HepG2 (cell line): ENCODE results near the gene SDC1. TPM values are rescaled to one million over a fixed set of nuclear protein-coding genes. Genes with fewer than 3 reads are reported as not detected.

Source experiments
- ADNP ChIP-seq: sonication (generic); formaldehyde crosslinking; IDR thresholded peaks from 2 replicates; pipeline ENCODE4 v1.4.0; 2020; ENCODE audit warnings: missing genetic modification reagents
- CCAR2 ChIP-seq: fragments of 200-400 bp; formaldehyde crosslinking; optimal IDR thresholded peaks from 2 replicates; pipeline ENCODE3; 2018; ENCODE audit warnings: low read depth, mild to moderate bottlenecking, low read length, moderate library complexity
- ETV6 ChIP-seq: sonication (generic); formaldehyde crosslinking; conservative IDR thresholded peaks from 2 replicates; pipeline ENCODE4 v1.4.0; 2020; ENCODE audit warnings: missing genetic modification reagents
- EZH2 ChIP-seq: conservative IDR thresholded peaks from 2 replicates; pipeline ENCODE4 v1.6.1; 2012; ENCODE audit warnings: mild to moderate bottlenecking, low read depth, low read length, moderate library complexity
- GTF2F1 ChIP-seq: fragments of 150-350 bp; IDR thresholded peaks from 2 replicates; pipeline ENCODE4 v1.6.1; 2014; ENCODE audit warnings: low read length
- KDM2A ChIP-seq: sonication (generic); formaldehyde crosslinking; IDR thresholded peaks from 2 replicates; pipeline ENCODE4 v1.4.0; 2020; ENCODE audit warnings: low read depth, missing genetic modification reagents, borderline replicate concordance
- MAFG ChIP-seq: sonication (generic); formaldehyde crosslinking; IDR thresholded peaks from 2 replicates; pipeline ENCODE4 v1.5.1; 2020; ENCODE audit warnings: mild to moderate bottlenecking, missing genetic modification reagents
- MIXL1 ChIP-seq: IDR thresholded peaks from 2 replicates; pipeline ENCODE4 v1.6.1; 2016
- MTF1 ChIP-seq: sonication (generic); formaldehyde crosslinking; IDR thresholded peaks from 2 replicates; pipeline ENCODE4 v1.5.0; 2020; ENCODE audit warnings: missing genetic modification reagents
- MZF1 ChIP-seq: sonication (generic); formaldehyde crosslinking; IDR thresholded peaks from 2 replicates; pipeline ENCODE4 v1.8.1; 2023; ENCODE audit warnings: mild to moderate bottlenecking, missing genetic modification reagents, borderline replicate concordance
- PITX1 ChIP-seq: sonication (generic); formaldehyde crosslinking; IDR thresholded peaks from 2 replicates; pipeline ENCODE4 v1.5.1; 2020; ENCODE audit warnings: mild to moderate bottlenecking, missing genetic modification reagents
- POLR2AphosphoS2 ChIP-seq: IDR thresholded peaks from 2 replicates; pipeline ENCODE4 v1.6.1; 2011; ENCODE audit warnings: low read depth, low read length, improper control_type of control experiment
- RARA ChIP-seq: IDR thresholded peaks from 2 replicates; pipeline ENCODE4 v1.6.1; 2016; ENCODE audit warnings: missing genetic modification reagents, missing compliant biosample characterization
- RFXAP ChIP-seq: sonication (generic); formaldehyde crosslinking; IDR thresholded peaks from 2 replicates; pipeline ENCODE4 v1.4.0; 2020; ENCODE audit warnings: missing genetic modification reagents, borderline replicate concordance
- ZKSCAN5 ChIP-seq: sonication (generic); formaldehyde crosslinking; IDR thresholded peaks from 2 replicates; pipeline ENCODE4 v1.5.1; 2020; ENCODE audit warnings: mild to moderate bottlenecking, missing genetic modification reagents
- ZNF205 ChIP-seq: IDR thresholded peaks from 2 replicates; pipeline ENCODE4 v1.6.1; 2018; ENCODE audit warnings: missing biosample characterization, missing genetic modification reagents
- ZNF274 ChIP-seq: sonication (generic); formaldehyde crosslinking; IDR thresholded peaks from 2 replicates; pipeline ENCODE4 v1.5.1; 2020; ENCODE audit warnings: mild to moderate bottlenecking, missing genetic modification reagents
- ZNF619 ChIP-seq: sonication (generic); formaldehyde crosslinking; IDR thresholded peaks from 2 replicates; pipeline ENCODE4 v1.4.0; 2020; ENCODE audit warnings: mild to moderate bottlenecking, missing genetic modification reagents
- ZNF674 ChIP-seq: sonication (generic); formaldehyde crosslinking; IDR thresholded peaks from 2 replicates; pipeline ENCODE4 v1.5.0; 2020; ENCODE audit warnings: low read depth, mild to moderate bottlenecking, missing genetic modification reagents
- ZNF737 ChIP-seq: sonication (generic); formaldehyde crosslinking; IDR thresholded peaks from 2 replicates; pipeline ENCODE4 v1.5.0; 2020; ENCODE audit warnings: missing genetic modification reagents, mild to moderate bottlenecking, borderline replicate concordance
- ZNF790 ChIP-seq: sonication (generic); formaldehyde crosslinking; IDR thresholded peaks from 2 replicates; pipeline ENCODE4 v1.8.0; 2022; ENCODE audit warnings: missing genetic modification reagents, mild to moderate bottlenecking, borderline replicate concordance
- polyA plus RNA-seq, 8 experiments: library from polyadenylated mRNA; depleted of rRNA in 3 of 8; stranded (reverse) in 7 of 8; unstranded in 1 of 8; fragments of >200 nt; fragmentation: Illumina TruSeq in 4 of 8; extraction: Trizol in 4 of 8; gene quantifications; 2 replicates each; pipeline versions ENCODE4 v1.2.1 to v1.2.3, GENCODE V29; 2011 to 2016; ENCODE audit warnings: low read depth in 4 of 8, missing spikeins in 1 of 8, mixed read lengths in 1 of 8; ENCODE audit not compliant: insufficient read depth in 1 of 8
- total RNA-seq, 5 experiments: library from RNA; depleted of rRNA; stranded (reverse); fragments of >200 nt; fragmentation: Illumina TruSeq; extraction: Trizol; gene quantifications; 2 replicates each; pipeline ENCODE4 v1.2.3, GENCODE V29; 2016; ENCODE audit warnings: low read depth in 1 of 5
- TF ChIP-seq, protein P1 (sequence below): IDR thresholded peaks from 2 replicates; pipeline ENCODE4 v1.6.1; 2018; ENCODE audit warnings: missing genetic modification reagents, mild to moderate bottlenecking, missing compliant biosample characterization
- TF ChIP-seq, protein P2 (sequence below): sonication (generic); formaldehyde crosslinking; IDR thresholded peaks from 2 replicates; pipeline ENCODE4 v1.4.0; 2020; ENCODE audit warnings: missing genetic modification reagents, low read depth, mild to moderate bottlenecking, borderline replicate concordance
- TF ChIP-seq, protein P3 (sequence below): IDR thresholded peaks from 2 replicates; pipeline ENCODE4 v1.6.1; 2016; ENCODE audit warnings: missing biosample characterization, missing genetic modification reagents, low read depth
- TF ChIP-seq, protein P4 (sequence below): sonication (generic); formaldehyde crosslinking; IDR thresholded peaks from 2 replicates; pipeline ENCODE4 v1.8.1; 2023; ENCODE audit warnings: mild to moderate bottlenecking, missing genetic modification reagents, borderline replicate concordance
- TF ChIP-seq, protein P5 (sequence below): sonication (generic); formaldehyde crosslinking; IDR thresholded peaks from 2 replicates; pipeline ENCODE4 v1.4.0; 2020; ENCODE audit warnings: low read depth, mild to moderate bottlenecking, missing genetic modification reagents

Gene SDC1
- total and polyA plus RNA-seq, 2 of the 13 experiments (the other 11 are each of a cell fraction or from before 2014, with no cell fraction given), result 108 to 119 TPM

DNA sequence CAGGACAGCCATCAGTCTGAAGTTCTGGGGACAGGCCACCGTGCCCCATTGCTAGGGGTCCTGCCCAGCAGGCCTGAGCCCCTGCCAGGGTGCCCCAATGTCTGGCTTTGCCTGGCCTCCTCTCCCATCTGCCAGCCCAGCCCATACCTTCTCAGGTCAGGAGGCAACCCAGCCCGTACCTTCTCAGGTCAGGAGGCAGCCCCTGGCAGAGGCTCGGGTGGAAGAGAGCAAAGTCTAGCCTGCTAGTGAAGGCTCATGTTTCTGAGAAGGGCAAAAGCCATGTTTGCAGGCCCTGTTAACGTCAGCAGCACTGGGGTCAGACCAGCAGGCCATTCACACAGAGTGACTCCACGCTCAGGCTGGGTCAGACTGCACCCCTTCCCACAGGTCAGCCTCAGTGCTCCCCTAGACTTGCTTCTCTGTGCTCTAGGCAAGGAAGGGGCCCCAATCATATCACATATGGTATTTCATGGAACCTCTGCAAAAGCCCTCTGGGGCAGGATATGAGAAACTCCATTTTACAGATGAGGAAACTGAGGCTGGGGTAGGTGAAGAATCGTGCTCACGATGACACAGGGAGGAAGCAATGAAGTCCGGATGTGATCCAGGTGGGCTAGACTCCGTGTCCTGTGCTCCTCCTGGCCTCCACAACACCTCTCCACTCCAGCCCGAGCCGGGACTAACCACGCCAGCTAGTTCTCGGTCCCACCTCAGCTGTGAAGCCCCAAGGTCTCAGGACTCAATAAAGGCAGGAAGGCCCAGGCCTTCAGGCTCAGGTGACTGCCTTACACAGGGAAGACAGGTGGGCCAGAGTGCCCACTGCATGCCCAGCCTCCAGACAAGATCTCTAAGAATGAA is 9.5 kb downstream of the SDC1 start (continued):
- TF ChIP-seq ADNP (CRISPR knock-in tag) (peak; percentile 42; the same call in 1 of the 2 replicates), CCAR2 (peak; percentile 41), ZNF737 (CRISPR knock-in tag) (no peak), KDM2A (CRISPR knock-in tag) (peak; percentile 70; the same call in 1 of the 2 replicates), ETV6 (CRISPR knock-in tag) (no peak), PITX1 (CRISPR knock-in tag) (no peak; the same call in none of the 2 replicates), ZNF790 (CRISPR knock-in tag) (no peak), MZF1 (CRISPR knock-in tag) (0 out of 2 replicates have a peak, but pooled peaks have one; percentile 72), RARA (peak; percentile 96), ZNF619 (CRISPR knock-in tag) (no peak), POLR2AphosphoS2 (no peak), MTF1 (CRISPR knock-in tag) (no peak), MAFG (CRISPR knock-in tag) (no peak), ZNF274 (CRISPR knock-in tag) (peak; percentile 48; the same call in 1 of the 2 replicates), MIXL1 (peak; percentile 76; the same call in 1 of the 2 replicates), GTF2F1 (no peak), EZH2 (no peak), ZNF205 (CRISPR knock-in tag) (peak; percentile 88), ZNF674 (CRISPR knock-in tag) (no peak), ZKSCAN5 (peak; percentile 40; the same call in 1 of the 2 replicates), RFXAP (peak; percentile 79; the same call in 1 of the 2 replicates)
- TF ChIP-seq, protein P1, sequence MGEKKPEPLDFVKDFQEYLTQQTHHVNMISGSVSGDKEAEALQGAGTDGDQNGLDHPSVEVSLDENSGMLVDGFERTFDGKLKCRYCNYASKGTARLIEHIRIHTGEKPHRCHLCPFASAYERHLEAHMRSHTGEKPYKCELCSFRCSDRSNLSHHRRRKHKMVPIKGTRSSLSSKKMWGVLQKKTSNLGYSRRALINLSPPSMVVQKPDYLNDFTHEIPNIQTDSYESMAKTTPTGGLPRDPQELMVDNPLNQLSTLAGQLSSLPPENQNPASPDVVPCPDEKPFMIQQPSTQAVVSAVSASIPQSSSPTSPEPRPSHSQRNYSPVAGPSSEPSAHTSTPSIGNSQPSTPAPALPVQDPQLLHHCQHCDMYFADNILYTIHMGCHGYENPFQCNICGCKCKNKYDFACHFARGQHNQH, result peak; percentile 95
- TF ChIP-seq, protein P2, sequence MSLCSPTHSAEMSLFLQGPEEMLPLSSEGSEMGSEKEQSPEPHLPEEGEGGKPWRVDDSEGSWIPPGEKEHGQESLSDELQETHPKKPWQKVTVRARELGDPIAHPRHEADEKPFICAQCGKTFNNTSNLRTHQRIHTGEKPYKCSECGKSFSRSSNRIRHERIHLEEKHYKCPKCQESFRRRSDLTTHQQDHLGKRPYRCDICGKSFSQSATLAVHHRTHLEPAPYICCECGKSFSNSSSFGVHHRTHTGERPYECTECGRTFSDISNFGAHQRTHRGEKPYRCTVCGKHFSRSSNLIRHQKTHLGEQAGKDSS, result peak; percentile 97
- TF ChIP-seq, protein P3, sequence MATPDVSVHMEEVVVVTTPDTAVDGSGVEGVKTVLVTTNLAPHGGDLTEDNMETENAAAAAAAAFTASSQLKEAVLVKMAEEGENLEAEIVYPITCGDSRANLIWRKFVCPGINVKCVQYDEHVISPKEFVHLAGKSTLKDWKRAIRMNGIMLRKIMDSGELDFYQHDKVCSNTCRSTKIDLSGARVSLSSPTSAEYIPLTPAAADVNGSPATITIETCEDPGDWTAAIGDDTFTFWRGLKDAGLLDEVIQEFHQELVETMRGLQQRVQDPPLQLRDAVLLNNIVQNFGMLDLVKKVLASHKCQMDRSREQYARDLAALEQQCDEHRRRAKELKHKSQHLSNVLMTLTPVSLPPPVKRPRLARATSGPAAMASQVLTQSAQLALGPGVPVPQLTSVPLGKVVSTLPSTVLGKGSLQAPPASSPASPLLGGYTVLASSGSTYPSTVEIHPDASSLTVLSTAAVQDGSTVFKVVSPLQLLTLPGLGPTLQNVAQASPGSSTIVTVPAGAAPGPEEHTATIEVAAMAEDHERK (CRISPR knock-in tag), result no peak
- TF ChIP-seq, protein P4, sequence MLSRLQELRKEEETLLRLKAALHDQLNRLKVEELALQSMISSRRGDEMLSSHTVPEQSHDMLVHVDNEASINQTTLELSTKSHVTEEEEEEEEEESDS, result 0 out of 2 replicates have a peak, but pooled peaks have one; percentile 73
- TF ChIP-seq, protein P5, sequence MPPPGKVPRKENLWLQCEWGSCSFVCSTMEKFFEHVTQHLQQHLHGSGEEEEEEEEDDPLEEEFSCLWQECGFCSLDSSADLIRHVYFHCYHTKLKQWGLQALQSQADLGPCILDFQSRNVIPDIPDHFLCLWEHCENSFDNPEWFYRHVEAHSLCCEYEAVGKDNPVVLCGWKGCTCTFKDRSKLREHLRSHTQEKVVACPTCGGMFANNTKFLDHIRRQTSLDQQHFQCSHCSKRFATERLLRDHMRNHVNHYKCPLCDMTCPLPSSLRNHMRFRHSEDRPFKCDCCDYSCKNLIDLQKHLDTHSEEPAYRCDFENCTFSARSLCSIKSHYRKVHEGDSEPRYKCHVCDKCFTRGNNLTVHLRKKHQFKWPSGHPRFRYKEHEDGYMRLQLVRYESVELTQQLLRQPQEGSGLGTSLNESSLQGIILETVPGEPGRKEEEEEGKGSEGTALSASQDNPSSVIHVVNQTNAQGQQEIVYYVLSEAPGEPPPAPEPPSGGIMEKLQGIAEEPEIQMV (CRISPR knock-in tag), result peak; percentile 86; the same call in 1 of the 2 replicates
